ENCODE data around the gene CRYBG3.
A peak's percentile ranks its signal among the peaks of the same experiment; 100 is the strongest.
"Not testable (repeated sequence)": the region's sequence is repeated elsewhere in the genome, so short reads cannot be mapped to it uniquely, and the experiment has no call there.

Gene CRYBG3

DNA sequence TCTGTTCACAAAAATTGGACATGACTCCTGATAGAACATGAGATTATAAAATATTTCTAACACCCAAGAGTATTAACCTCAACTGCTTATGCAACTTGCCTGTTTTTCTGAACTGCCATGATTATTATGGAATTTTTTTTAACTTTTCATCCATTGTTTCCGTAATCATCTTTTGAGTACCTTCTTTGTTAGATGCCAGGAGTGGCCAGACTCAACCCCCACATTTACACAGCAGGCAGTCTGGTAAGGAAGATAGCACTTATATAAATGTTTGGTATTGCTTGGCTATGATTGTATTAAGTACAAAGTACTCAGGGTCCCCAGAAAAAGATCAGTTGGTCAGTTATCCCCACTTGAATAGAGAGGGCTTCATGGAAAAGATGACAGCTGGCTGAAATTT, 74.3 kb downstream of the CRYBG3 start:
- H3K36me3 ChIP-seq (ENCODE audit: insufficient read depth, insufficient read length, low read length), result peaks cover 2% of the 10 kb centered on the region
- no peak for DNase-seq (ENCODE audit: low read depth, low spot score)
- no peaks in the 10 kb centered on the region for H3K9me3 ChIP-seq (ENCODE audit: insufficient read depth, low read length)
- no peaks in the 10 kb centered on the region for H3K4me1 ChIP-seq (ENCODE audit: insufficient read depth, insufficient read length)
- H3K9ac ChIP-seq (ENCODE audit: insufficient read length, low read depth), result no peak overlapping the region
- H3K4me3 ChIP-seq (ENCODE audit: insufficient read length, low read depth), result no peak overlapping the region
- TF ChIP-seq ZNF274 (IDR thresholded peaks at IDR 0.05; ENCODE audit: low read depth, low read length) (no peak), YY1 (IDR thresholded peaks at IDR 0.05; ENCODE audit: insufficient read depth, insufficient read length) (no peak), SUZ12 (IDR thresholded peaks at IDR 0.05; ENCODE audit: extremely low read depth, insufficient read depth, insufficient read length) (no peak)
- H3K27me3 ChIP-seq (ENCODE audit: insufficient read depth, insufficient read length), result no peaks in the 10 kb centered on the region

DNA sequence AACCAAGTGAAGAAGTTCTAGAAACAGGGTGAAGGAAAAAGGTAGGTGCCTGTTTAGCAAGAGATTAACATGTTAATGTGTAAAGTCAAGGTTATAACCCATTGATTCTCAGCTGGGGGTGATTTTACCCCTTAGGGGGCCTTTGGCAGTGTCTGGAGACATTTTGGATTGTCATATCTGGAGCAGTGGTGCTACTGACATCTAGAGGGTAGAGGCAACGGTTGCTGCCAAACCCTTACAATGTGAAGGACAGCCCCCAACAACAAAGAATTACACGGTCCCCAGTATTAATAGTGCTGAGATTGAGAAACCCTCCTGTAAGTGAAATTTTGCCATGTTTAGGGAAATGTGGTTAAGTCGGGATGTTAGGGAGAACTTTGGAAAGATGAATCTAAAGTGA, 74.7 kb downstream of the CRYBG3 start:
- no peak for TF ChIP-seq ZNF274 (IDR thresholded peaks at IDR 0.05; ENCODE audit: low read depth, low read length)
- TF ChIP-seq SUZ12 (IDR thresholded peaks at IDR 0.05; ENCODE audit: extremely low read depth, insufficient read depth, insufficient read length), result no peak
- TF ChIP-seq YY1 (IDR thresholded peaks at IDR 0.05; ENCODE audit: insufficient read depth, insufficient read length), result no peak
- Histone ChIP-seq H3K4me3 (ENCODE audit: insufficient read length, low read depth) (no peak overlapping the region), H3K27me3 (ENCODE audit: insufficient read depth, insufficient read length) (no peaks in the 10 kb centered on the region), H3K9ac (ENCODE audit: insufficient read length, low read depth) (no peak overlapping the region), H3K4me1 (ENCODE audit: insufficient read depth, insufficient read length) (no peaks in the 10 kb centered on the region), H3K36me3 (ENCODE audit: insufficient read depth, insufficient read length, low read length) (peaks cover 2% of the 10 kb centered on the region), H3K9me3 (ENCODE audit: insufficient read depth, low read length) (no peaks in the 10 kb centered on the region)
- DNase-seq (ENCODE audit: low read depth, low spot score), result no peak

DNA sequence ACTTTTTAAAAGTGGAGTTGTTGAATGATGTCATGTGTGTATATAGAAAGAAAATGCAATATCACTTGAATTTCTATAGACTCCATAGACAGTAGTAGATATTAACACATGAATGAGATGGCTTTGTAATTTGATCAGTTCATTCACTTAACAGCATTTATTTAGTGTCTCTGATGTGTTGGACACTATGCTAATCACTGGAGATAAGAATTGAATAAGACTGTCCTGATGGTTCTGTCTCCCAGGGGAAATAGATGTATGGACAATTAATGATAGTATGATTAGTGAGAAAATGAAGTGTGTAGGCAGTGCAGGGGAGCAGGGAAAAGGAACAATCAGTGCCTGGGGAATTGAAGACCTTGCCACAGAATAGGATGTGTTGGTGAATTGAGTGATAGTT, 77.5 kb downstream of the CRYBG3 start:
- Histone ChIP-seq H3K9ac (ENCODE audit: insufficient read length, low read depth) (no peak overlapping the region), H3K27me3 (ENCODE audit: insufficient read depth, insufficient read length) (no peaks in the 10 kb centered on the region), H3K9me3 (ENCODE audit: insufficient read depth, low read length) (no peaks in the 10 kb centered on the region), H3K4me3 (ENCODE audit: insufficient read length, low read depth) (no peak overlapping the region), H3K36me3 (ENCODE audit: insufficient read depth, insufficient read length, low read length) (peaks cover 2% of the 10 kb centered on the region), H3K4me1 (ENCODE audit: insufficient read depth, insufficient read length) (no peaks in the 10 kb centered on the region)
- TF ChIP-seq YY1 (IDR thresholded peaks at IDR 0.05; ENCODE audit: insufficient read depth, insufficient read length) (no peak), SUZ12 (IDR thresholded peaks at IDR 0.05; ENCODE audit: extremely low read depth, insufficient read depth, insufficient read length) (no peak), ZNF274 (IDR thresholded peaks at IDR 0.05; ENCODE audit: low read depth, low read length) (no peak)
- DNase-seq (ENCODE audit: low read depth, low spot score), result no peak

- Histone ChIP-seq H3K27me3 (ENCODE audit: insufficient read depth, insufficient read length) (no peaks in the 10 kb centered on the region), H3K4me1 (ENCODE audit: insufficient read depth, insufficient read length) (no peaks in the 10 kb centered on the region), H3K4me3 (ENCODE audit: insufficient read length, low read depth) (no peak overlapping the region), H3K9me3 (ENCODE audit: insufficient read depth, low read length) (no peaks in the 10 kb centered on the region), H3K36me3 (ENCODE audit: insufficient read depth, insufficient read length, low read length) (peaks cover 2% of the 10 kb centered on the region), H3K9ac (ENCODE audit: insufficient read length, low read depth) (no peak overlapping the region)
- no peak for DNase-seq (ENCODE audit: low read depth, low spot score)
- TF ChIP-seq YY1 (IDR thresholded peaks at IDR 0.05; ENCODE audit: insufficient read depth, insufficient read length), result no peak
- TF ChIP-seq SUZ12 (IDR thresholded peaks at IDR 0.05; ENCODE audit: extremely low read depth, insufficient read depth, insufficient read length), result no peak
- TF ChIP-seq ZNF274 (IDR thresholded peaks at IDR 0.05; ENCODE audit: low read depth, low read length), result no peak
Observed at GRCh38 chr3:97901313-97902248, 79.8 kb downstream of the CRYBG3 start.

DNA sequence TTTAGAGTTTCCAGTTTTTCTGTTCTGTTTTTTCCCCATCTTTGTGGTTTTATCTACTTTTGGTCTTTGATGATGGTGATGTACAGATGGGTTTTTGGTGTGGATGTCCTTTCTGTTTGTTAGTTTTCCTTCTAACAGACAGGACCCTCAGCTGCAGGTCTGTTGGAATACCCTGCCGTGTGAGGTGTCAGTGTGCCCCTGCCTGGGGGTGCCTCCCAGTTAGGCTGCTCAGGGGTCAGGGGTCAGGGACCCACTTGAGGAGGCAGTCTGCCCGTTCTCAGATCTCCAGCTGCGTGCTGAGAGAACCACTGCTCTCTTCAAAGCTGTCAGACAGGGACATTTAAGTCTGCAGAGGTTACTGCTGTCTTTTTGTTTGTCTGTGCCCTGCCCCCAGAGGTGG, 88.0 kb downstream of the CRYBG3 start:
- not testable (repeated sequence) for H3K9me3 ChIP-seq (ENCODE audit: insufficient read depth, low read length); H3K4me1 ChIP-seq (ENCODE audit: insufficient read depth, insufficient read length); H3K27me3 ChIP-seq (ENCODE audit: insufficient read depth, insufficient read length); H3K36me3 ChIP-seq (ENCODE audit: insufficient read depth, insufficient read length, low read length); DNase-seq (ENCODE audit: low read depth, low spot score); H3K9ac ChIP-seq (ENCODE audit: insufficient read length, low read depth); H3K4me3 ChIP-seq (ENCODE audit: insufficient read length, low read depth)

DNA sequence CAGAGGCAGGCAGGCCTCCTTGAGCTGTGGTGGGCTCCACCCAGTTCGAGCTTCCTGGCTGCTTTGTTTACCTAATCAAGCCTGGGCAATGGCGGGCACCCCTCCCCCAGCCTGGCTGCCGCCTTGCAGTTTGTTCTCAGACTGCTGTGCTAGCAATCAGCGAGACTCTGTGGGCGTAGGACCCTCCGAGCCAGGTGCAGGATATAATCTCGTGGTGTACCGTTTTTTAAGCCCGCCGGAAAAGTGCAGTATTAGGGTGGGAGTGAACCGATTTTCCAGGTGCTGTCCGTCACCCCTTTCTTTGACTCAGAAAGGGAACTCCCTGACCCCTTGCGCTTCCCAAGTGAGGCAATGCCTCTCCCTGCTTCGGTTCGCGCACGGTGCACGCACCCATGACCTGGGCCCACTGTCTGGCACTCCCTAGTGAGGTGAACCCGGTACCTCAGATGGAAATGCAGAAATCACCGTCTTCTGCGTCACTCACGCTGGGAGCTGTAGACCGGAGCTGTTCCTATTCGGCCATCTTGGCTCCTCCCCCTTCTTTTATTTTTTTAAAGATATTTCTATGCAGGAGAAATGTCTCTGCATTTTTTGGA, 88.5 kb downstream of the CRYBG3 start:
- not testable (repeated sequence) for H3K36me3 ChIP-seq (ENCODE audit: insufficient read depth, insufficient read length, low read length); H3K9me3 ChIP-seq (ENCODE audit: insufficient read depth, low read length); H3K4me1 ChIP-seq (ENCODE audit: insufficient read depth, insufficient read length); DNase-seq (ENCODE audit: low read depth, low spot score); H3K27me3 ChIP-seq (ENCODE audit: insufficient read depth, insufficient read length)
- H3K9ac ChIP-seq (ENCODE audit: insufficient read length, low read depth), result peak overlapping the region; percentile 36
- peak overlapping the region; percentile 31 for H3K4me3 ChIP-seq (ENCODE audit: insufficient read length, low read depth)

- no peaks in the 10 kb centered on the region; the same call in 1 of the 2 replicates for H3K9me3 ChIP-seq (ENCODE audit: insufficient read depth, low read length)
- TF ChIP-seq ZNF274 (IDR thresholded peaks at IDR 0.05; ENCODE audit: low read depth, low read length) (no peak), SUZ12 (IDR thresholded peaks at IDR 0.05; ENCODE audit: extremely low read depth, insufficient read depth, insufficient read length) (no peak)
- H3K36me3 ChIP-seq (ENCODE audit: insufficient read depth, insufficient read length, low read length), result peaks cover 10% of the 10 kb centered on the region
- H3K9ac ChIP-seq (ENCODE audit: insufficient read length, low read depth), result no peak overlapping the region
- no peaks in the 10 kb centered on the region for H3K27me3 ChIP-seq (ENCODE audit: insufficient read depth, insufficient read length)
- no peaks in the 10 kb centered on the region for H3K4me1 ChIP-seq (ENCODE audit: insufficient read depth, insufficient read length)
- no peak for DNase-seq (ENCODE audit: low read depth, low spot score)
- no peak overlapping the region for H3K4me3 ChIP-seq (ENCODE audit: insufficient read length, low read depth)
Observed at GRCh38 chr3:97910931-97911351, 89.1 kb downstream of the CRYBG3 start.

All from NT2/D1 (cell line).